HG02610 (cell line): ENCODE measurements around the gene CDPF1.
"Not testable (repeated sequence)": the region's sequence is repeated elsewhere in the genome, so short reads cannot be mapped to it uniquely, and the experiment has no call there.

Experiments used
- ATAC-seq: cut with Tn5 transposase; IDR thresholded peaks from one replicate; pipeline ENCODE4 v1.9.1; 2021; ENCODE audit warnings: mild to moderate bottlenecking, moderate library complexity; ENCODE audit not compliant: unreplicated experiment

CDPF1 gene

GRCh38 chr22:46281866-46282678, 32.0 kb upstream of the CDPF1 start:
- no peak for ATAC-seq

GRCh38 chr22:46280999-46281623, 31.0 kb upstream of the CDPF1 start:
- no peak for ATAC-seq

DNA sequence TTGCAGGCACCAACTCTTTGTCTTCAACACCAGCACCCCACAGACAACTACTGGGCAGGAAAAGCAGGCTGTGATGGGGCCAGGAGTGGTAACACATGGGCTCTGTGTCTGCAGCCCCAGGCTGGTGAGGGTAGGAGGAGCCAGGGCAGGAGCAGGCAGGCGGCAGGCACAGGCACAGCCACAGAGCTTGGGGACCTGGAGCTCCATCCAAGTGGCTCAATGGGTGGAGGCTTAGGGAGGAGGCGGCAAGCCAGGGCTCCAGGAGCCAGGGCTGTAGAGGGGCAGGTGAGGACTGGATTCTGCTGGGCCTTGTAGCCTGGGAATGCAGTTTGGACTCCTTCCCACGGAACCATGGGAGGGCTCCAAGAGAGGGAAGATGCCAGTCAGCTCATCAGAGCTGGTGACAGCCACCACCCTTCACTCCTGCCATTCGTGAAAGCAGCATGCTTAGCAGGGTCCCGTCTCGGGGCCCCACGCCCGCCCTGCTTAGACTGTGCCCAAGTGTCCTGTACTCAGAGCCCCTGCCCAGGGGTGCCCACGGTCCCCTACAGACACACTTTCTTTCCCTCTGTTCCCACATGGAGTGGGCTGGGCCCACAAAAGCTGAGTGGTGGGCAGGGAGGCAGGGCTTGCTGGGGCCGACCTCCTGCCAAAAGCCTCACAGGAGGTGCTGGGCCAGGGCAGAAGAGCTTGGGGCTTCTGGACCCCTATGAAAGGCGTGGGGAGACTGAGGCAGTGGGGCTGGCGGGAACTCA, 30.1 kb upstream of the CDPF1 start:
- ATAC-seq: no peak

DNA sequence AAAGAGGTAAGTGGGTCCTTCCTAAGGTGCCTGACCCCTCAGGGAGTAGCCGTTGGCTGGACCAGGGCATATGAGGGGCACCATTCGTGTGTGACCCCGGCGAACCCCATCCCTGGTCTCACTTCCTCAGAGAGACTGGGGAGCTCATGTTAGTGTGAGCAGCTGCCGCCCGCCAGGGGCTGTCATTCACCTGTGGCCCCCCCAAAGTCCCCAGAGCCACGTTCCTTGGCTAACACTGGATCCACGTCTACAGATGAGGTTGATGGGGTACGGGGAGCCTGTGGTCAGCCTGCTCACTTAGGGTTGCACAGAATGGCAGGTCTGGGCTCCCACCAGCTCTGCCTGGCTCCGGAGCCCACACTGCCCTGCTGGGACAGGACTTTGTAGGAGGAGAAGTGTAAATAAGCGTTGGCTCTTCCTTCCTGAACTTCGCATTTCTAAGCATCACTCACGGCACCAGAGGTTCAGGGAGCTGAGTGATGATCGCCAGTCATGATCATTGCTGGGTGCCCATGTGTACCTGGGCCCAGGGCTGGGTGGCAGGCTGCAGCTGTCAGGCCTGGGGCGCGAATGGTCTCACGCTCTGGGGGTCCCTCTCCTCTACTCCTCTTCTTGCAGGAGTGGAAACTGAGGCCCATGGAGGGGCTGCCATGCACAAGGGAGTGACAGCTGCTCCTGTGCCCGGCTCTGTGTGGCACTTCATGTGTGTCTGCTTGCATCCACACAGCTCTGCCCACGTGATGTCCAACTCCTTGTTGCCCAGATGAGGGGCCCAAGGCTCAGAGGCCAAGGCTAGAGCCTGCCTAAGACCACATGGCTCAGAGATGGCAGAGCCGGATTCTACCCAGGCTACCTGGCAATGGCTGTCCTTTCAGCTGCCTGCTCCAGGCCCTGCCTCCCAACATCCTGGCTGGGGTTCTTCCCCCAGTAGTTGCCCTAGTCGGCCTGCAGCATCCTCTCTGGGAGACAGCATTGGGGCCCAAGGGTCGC, 28.9 kb upstream of the CDPF1 start:
- ATAC-seq: no peak

DNA sequence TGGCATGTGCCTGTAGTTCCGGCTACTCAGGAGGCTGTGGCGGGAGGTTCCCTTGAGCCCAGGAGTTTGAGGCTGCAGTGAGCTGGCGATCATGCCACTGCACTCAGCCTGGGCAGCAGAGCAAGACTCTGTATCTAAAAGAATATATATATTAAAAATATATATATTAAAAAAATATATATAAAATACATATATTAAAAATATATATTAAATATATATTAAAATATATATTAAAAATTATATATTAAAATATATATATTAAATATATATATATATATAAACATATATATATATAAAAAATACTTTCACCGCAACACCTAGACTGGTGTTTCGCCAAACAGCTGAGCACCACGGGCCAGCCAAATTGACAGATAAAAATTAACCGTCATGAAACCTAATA, 26.5 kb upstream of the CDPF1 start:
- ATAC-seq: no peak

DNA sequence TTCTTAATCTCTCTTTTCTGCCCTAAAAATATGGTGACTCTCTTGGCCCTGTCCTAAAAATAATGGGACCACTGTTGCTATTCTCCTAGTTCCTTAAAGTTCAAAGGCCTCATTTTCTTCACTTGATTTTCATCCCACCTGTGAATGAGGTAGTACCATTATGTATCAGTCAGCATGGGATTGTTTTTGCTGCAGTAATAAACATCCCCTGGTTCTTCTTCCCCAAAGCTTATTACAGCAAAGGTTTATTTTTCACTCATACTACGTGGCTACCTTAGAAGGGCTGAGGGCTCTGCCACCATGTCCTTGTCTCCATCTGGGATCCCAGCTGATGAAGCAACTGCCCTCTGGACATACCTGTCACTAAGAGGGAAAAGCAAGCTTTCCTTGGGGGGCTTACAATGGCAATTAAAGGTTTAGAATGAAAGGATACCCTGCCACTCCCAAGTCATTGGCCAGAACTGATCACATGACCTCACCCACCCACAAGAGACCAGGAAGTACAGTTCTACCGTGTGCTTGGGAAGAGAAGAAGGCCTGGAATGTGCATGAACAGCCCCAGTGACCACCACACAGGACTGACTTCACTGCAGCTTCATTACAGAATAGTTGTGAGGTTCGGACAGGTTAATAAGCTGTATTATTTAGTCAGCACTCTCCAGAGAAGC, 25.5 kb upstream of the CDPF1 start:
- no peak for ATAC-seq

GRCh38 chr22:46274381-46274780, 24.3 kb upstream of the CDPF1 start:
- ATAC-seq: no peak

- ATAC-seq: no peak
Observed at GRCh38 chr22:46273432-46274148, 23.5 kb upstream of the CDPF1 start.

DNA sequence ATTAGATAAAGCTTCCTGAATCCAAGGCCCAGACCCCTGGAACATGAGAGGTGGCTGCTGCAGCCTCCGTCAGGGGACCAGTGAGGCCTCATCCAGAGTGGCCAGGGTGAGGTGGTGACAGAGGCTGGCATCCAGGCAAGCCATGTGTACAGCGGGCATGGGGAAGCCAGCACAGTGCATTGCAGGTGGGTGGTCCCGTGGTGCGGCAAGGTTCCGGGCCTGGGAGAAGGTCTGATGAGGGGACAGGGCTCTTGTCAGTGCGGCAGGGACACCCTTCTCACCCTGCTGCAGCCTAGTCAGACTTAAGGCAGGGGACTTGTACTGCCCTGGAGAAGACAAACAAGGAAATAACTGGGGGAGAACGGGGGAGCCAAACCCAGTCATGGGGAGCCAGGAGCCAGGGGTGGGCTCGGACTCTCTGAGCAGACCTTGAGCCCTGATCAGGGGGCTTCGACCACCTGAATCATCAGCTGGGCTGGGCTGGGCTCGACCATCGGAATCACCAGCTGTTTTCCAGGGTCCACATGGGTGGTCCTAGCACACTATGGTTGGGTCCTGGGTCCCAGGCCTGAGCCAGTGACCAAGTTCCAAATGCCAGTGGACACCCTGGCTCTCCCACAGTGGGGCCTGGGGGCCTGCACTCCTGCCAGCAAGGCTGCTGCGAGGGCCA, 22.8 kb upstream of the CDPF1 start:
- no peak for ATAC-seq

DNA sequence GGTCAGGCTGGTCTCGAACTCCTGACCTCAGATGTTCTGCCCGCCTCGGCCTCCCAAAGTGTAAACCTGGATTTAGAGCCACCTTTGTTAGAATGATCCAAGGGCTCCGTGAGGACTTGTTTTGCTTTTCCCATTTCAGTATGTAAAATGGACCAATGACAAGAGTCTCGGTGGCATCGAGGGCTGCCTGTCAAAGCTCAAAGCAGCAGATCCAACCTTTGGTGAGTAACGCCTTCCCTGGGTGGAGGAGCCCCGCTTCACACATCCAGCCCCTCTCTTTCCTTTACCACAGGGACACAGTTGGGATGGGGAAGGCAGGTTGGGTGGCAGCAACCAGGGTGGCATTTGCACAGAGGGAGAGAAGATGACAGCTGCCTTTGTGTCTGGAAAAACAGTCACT, 22.1 kb upstream of the CDPF1 start:
- no peak for ATAC-seq

DNA sequence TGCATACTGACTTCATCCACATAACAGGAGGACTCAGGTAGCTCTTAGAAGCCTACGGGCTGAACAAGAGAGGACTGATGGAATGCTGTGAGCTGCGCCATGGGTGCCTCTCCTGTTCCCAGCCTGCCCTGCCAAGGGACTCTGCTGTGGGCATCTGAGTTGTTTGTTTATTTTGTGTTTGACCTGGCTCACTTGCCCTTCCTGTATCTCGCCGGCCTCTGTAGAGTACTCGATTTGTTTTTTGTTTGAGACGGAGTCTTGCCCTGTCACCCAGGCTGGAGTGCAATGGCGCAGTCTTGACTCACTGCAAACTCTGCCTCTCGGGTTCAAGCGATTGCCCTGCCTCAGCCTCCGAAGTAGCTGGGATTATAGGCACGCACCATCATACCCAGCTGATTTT, 19.5 kb upstream of the CDPF1 start:
- no peak for ATAC-seq

DNA sequence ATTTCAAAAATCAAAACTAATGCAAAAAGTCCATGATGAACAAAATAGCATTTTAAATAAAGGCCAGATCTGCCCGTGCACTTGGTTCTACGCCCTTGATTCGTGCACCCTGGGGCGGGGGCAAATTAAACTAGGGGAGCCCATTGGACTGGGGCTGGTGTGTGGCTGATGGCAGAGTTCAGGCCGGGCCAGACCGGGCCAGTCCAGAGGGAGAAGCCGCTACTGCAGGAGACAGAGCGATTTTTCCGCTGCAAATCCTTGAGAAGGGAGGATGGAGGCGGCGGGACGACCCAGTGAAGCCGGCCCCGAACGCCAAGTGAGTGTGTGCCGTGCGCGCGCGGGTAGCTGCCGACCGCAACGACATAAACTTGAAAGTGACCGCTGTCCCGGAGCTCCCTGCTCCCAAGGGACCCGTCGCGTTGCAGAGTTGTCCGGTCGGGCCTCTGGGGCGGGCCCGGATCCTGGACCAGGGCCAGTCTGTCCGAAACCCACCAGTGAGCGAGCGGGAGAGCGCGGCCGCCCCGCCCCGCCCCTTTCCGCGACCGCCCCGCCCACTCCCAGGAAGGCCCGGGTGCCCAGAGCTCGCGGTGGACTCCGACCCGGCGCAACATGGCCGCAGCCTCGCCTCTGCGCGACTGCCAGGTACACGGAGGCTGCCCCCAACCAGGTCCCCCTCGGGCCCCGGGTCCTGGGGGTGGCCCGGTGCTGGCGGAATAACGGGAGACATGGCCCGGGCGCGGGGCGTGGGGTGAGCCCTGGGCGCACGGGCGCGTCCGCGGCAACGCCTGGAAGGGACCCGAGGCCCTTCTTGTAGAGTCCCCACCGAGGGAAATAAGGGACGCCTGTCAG, 17.6 kb upstream of the CDPF1 start, which contains the start of gene TTC38:
TSS of gene TTC38 (plus strand) at position 578 of the 849 bp plus-strand sequence. CDS start at position 610, 32 bp downstream.
- ATAC-seq: no peak

DNA sequence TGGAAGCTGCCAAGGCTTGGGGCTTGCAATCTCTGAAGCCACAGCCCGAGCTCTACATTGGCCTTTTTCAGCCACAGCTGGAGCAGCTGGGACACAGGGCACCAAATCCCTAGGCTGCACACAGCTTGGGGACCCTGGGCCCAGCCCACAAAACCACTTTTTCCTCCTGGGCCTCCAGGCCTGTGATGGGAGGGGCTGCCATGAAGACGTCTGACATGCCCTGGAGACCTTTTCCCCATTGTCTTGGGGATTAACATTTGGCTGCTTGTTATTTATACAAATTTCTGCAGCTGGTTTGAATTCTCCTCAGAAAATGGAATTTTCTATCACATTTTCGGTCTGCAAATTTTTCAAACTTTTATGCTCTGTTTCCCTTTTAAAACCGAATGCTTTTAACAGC, 15.5 kb upstream of the CDPF1 start:
- not testable (repeated sequence) for ATAC-seq

DNA sequence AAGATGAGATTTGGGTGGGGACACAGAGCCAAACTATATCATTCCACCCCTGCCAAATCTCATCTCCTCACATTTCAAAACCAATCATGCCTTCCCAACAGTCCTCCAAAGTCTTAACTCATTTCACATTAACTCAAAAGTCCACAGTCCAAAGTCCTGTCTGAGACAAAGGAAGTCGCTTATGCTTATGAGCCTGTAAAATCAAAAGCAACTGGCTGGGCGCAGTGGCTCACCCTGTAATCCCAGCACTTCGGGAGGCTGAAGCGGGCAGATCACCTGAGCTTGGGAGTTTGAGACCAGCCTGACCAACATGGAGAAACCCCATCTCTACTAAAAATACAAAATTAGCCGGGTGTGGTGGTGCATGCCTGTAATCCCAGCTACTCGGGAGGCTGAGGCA, 14.4 kb upstream of the CDPF1 start:
- not testable (repeated sequence) for ATAC-seq

GRCh38 chr22:46263216-46263590, 13.1 kb upstream of the CDPF1 start, which contains the start of gene PKDREJ:
PKDREJ (minus strand) TSS chr22:46263343; CDS start chr22:46263322, 21 bp downstream.
- no peak for ATAC-seq

GRCh38 chr22:46262449-46263215, 12.5 kb upstream of the CDPF1 start:
- no peak for ATAC-seq

GRCh38 chr22:46260038-46260437, 9.9 kb upstream of the CDPF1 start:
- ATAC-seq: no peak
